HCT116 (cell line): ENCODE data around the gene SF1. TPM values are rescaled to one million over a fixed set of nuclear protein-coding genes. Genes with fewer than 3 reads are reported as not detected.

Source experiments
- ATAC-seq: fragments of 200-7000 bp; cut with Tn5 transposase; 2 replicates; pipeline ENCODE4 v1.9.1; 2020; ENCODE audit warnings: mild to moderate bottlenecking, moderate library complexity
- BruUV-seq: library from RNA; stranded (reverse); fragments of 400-500 nt; replicated peaks from 2 replicates; lab custom pipeline; 2021; lab: Mats Ljungman, UMichigan
- CTCF ChIA-PET: fragments of 300-600 bp; sonication (Branson Sonifier 250); formaldehyde crosslinking; loops from one replicate; lab custom pipeline; 2021; ENCODE audit warnings: antibody characterized with exemption; lab: Charles Lee
- POLR2A ChIA-PET: fragments of 300-600, 350-600 bp; sonication (Branson Sonifier 250); formaldehyde crosslinking; loops from one replicate; lab custom pipeline; 2021; ENCODE audit warnings: antibody characterized with exemption; lab: Charles Lee
- RAD21 ChIA-PET, 2 experiments: fragments of 300-600 bp; sonication (Branson Sonifier 250); formaldehyde crosslinking; loops; one replicate each; lab custom pipeline; 2023; ENCODE audit warnings: low total read pairs in 2 of 2; ENCODE audit not compliant: uncharacterized antibody in 2 of 2, unreplicated experiment in 2 of 2, low non-redundant PET in 1 of 2; lab: Charles Lee
- DNase-seq: peaks from one replicate; pipeline ENCODE4 v3.0.0-alpha.2; 2010; ENCODE audit warnings: low read depth, low spot score
- H2AFZ ChIP-seq: fragments of 200-600 bp; shearing (Covaris generic), sonication (generic); 2 replicates; pipeline ENCODE4 v1.6.1; 2017; ENCODE audit warnings: low read depth, mixed run types, mixed read lengths, antibody characterized with exemption, low read length; ENCODE audit not compliant: poor library complexity, severe bottlenecking
- H3K27ac ChIP-seq: 2 replicates; pipeline ENCODE4 v1.5.1; 2012; ENCODE audit warnings: low read depth, low read length
- H3K27me3 ChIP-seq: fragments of 200-600 bp; sonication (generic); 2 replicates; pipeline ENCODE4 v1.6.1; 2016; ENCODE audit warnings: mixed run types, low read length, mixed read lengths; ENCODE audit not compliant: insufficient read depth
- H3K36me3 ChIP-seq, 2 experiments: fragments of 200-500 bp in 1 of 2; fragments of 200-600 bp in 1 of 2; sonication (Bioruptor generic) in 1 of 2; sonication (generic) in 1 of 2; 2 replicates each; pipeline versions ENCODE4 v1.5.1 to v1.6.1; 2014 to 2016; ENCODE audit warnings: low read length in 2 of 2, inconsistent platforms in 1 of 2, mixed read lengths in 1 of 2, mixed run types in 1 of 2; ENCODE audit not compliant: insufficient read depth in 2 of 2, control insufficient read depth in 1 of 2
- H3K4me1 ChIP-seq, 2 experiments: fragments of 200-600 bp in 1 of 2; sonication (generic) in 1 of 2; 2 replicates each; pipeline versions ENCODE4 v1.5.1 to v1.6.1; 2012 to 2017; ENCODE audit warnings: low read length in 2 of 2, inconsistent platforms in 1 of 2, mild to moderate bottlenecking in 1 of 2, mixed read lengths in 1 of 2, mixed run types in 1 of 2, moderate library complexity in 1 of 2; ENCODE audit not compliant: insufficient read depth in 2 of 2, control insufficient read depth in 1 of 2
- H3K4me2 ChIP-seq: fragments of 200-600 bp; sonication (generic); 2 replicates; pipeline ENCODE4 v1.6.1; 2017; ENCODE audit warnings: mixed run types, low read length, mixed read lengths
- H3K4me3 ChIP-seq, 2 experiments: fragments of 200-600 bp in 1 of 2; sonication (generic) in 1 of 2; replicated peaks in 1 of 2; 2 replicates each; pipeline ENCODE4 v1.5.1; 2011 to 2016; ENCODE audit warnings: low read length in 2 of 2, control low read depth in 1 of 2, low read depth in 1 of 2, mild to moderate bottlenecking in 1 of 2, mixed read lengths in 1 of 2, mixed run types in 1 of 2
- H3K79me2 ChIP-seq: fragments of 200-600 bp; sonication (generic); 2 replicates; pipeline ENCODE4 v1.6.1; 2017; ENCODE audit warnings: mild to moderate bottlenecking, mixed run types, low read length, moderate library complexity, mixed read lengths; ENCODE audit not compliant: insufficient read depth
- H3K9ac ChIP-seq: fragments of 200-600 bp; sonication (generic); 2 replicates; pipeline ENCODE4 v1.6.1; 2016; ENCODE audit warnings: low read length, mixed read lengths
- H3K9me2 ChIP-seq: fragments of 200-600 bp; sonication (generic), shearing (Covaris generic); 2 replicates; pipeline ENCODE4 v1.6.1; 2017; ENCODE audit warnings: mixed run types, mild to moderate bottlenecking, moderate library complexity; ENCODE audit not compliant: insufficient read depth
- H3K9me3 ChIP-seq, 2 experiments: fragments of 200-500 bp in 1 of 2; fragments of 200-600 bp in 1 of 2; sonication (Bioruptor generic) in 1 of 2; sonication (generic) in 1 of 2; 2 replicates each; pipeline ENCODE4 v1.6.1; 2014 to 2017; ENCODE audit warnings: low read length in 2 of 2, mixed read lengths in 2 of 2, inconsistent platforms in 1 of 2, low read depth in 1 of 2, mild to moderate bottlenecking in 1 of 2, mixed run types in 1 of 2, moderate library complexity in 1 of 2; ENCODE audit not compliant: control insufficient read depth in 1 of 2, insufficient read depth in 1 of 2
- H4K20me1 ChIP-seq: fragments of 200-600 bp; sonication (generic), shearing (Covaris generic); 2 replicates; pipeline ENCODE4 v1.6.1; 2017; ENCODE audit warnings: mixed run types, mild to moderate bottlenecking, moderate library complexity; ENCODE audit not compliant: insufficient read depth
- CBX3 ChIP-seq: IDR thresholded peaks from 2 replicates; pipeline ENCODE4 v1.6.1; 2012; ENCODE audit warnings: low read depth
- EZH2phosphoT487 ChIP-seq: fragments of 200-600 bp; IDR thresholded peaks from 2 replicates; pipeline ENCODE4 v1.6.1; 2018; ENCODE audit warnings: antibody characterized with exemption, borderline replicate concordance
- FOSL1 ChIP-seq: IDR thresholded peaks from 2 replicates; pipeline ENCODE4 v1.6.1; 2012; ENCODE audit warnings: low read depth
- JUND ChIP-seq: IDR thresholded peaks from 2 replicates; pipeline ENCODE4 v1.6.1; 2012
- RAD21 ChIP-seq: IDR thresholded peaks from 2 replicates; pipeline ENCODE4 v1.6.1; 2012; ENCODE audit warnings: low read depth, mild to moderate bottlenecking
- SP1 ChIP-seq: IDR thresholded peaks from 2 replicates; pipeline ENCODE4 v1.6.1; 2012; ENCODE audit warnings: low read depth
- SRF ChIP-seq: IDR thresholded peaks from 2 replicates; pipeline ENCODE4 v1.6.1; 2012; ENCODE audit warnings: low read depth
- TCF7L2 ChIP-seq: IDR thresholded peaks from 2 replicates; pipeline ENCODE4 v1.7.0; 2011; ENCODE audit warnings: borderline replicate concordance, inconsistent platforms; ENCODE audit not compliant: insufficient read depth, insufficient read length; ENCODE audit errors: extremely low read depth
- intact Hi-C: fragments of 100-400 bp; cut with micrococcal nuclease; formaldehyde crosslinking; loops from 2 replicates; pipeline ENCODE4 v1.10.0; 2022
- total RNA-seq: library from RNA; stranded (reverse); gene quantifications from one replicate; pipeline ENCODE4 v1.2.1, GENCODE V29; 2021; ENCODE audit not compliant: unreplicated experiment
- TF ChIP-seq, protein P1 (sequence below): IDR thresholded peaks from 2 replicates; pipeline ENCODE4 v1.6.1; 2012; ENCODE audit warnings: low read depth
- TF ChIP-seq, protein P2 (sequence below): IDR thresholded peaks from 2 replicates; pipeline ENCODE4 v1.6.1; 2012
- TF ChIP-seq, protein P3 (sequence below), 3 experiments: fragments of 200-600 bp in 1 of 3; sonication (generic) in 1 of 3; IDR thresholded peaks in 2 of 3; conservative IDR thresholded peaks in 1 of 3; 2 replicates each; pipeline ENCODE4 v1.5.1; 2012 to 2017; ENCODE audit warnings: low read depth in 2 of 3, low read length in 2 of 3, antibody characterized with exemption in 1 of 3, borderline replicate concordance in 1 of 3, control low read depth in 1 of 3, mild to moderate bottlenecking in 1 of 3, mixed read lengths in 1 of 3, mixed run types in 1 of 3, moderate library complexity in 1 of 3; ENCODE audit not compliant: insufficient read depth in 1 of 3
- TF ChIP-seq, protein P4 (sequence below): IDR thresholded peaks from 2 replicates; pipeline ENCODE4 v1.6.1; 2011; ENCODE audit warnings: mild to moderate bottlenecking, low read length, moderate library complexity; ENCODE audit not compliant: insufficient replicate concordance; ENCODE audit errors: extremely low read depth

SF1 gene
- total RNA-seq, 1 experiment from 2014 or later, result 403 TPM

DNA sequence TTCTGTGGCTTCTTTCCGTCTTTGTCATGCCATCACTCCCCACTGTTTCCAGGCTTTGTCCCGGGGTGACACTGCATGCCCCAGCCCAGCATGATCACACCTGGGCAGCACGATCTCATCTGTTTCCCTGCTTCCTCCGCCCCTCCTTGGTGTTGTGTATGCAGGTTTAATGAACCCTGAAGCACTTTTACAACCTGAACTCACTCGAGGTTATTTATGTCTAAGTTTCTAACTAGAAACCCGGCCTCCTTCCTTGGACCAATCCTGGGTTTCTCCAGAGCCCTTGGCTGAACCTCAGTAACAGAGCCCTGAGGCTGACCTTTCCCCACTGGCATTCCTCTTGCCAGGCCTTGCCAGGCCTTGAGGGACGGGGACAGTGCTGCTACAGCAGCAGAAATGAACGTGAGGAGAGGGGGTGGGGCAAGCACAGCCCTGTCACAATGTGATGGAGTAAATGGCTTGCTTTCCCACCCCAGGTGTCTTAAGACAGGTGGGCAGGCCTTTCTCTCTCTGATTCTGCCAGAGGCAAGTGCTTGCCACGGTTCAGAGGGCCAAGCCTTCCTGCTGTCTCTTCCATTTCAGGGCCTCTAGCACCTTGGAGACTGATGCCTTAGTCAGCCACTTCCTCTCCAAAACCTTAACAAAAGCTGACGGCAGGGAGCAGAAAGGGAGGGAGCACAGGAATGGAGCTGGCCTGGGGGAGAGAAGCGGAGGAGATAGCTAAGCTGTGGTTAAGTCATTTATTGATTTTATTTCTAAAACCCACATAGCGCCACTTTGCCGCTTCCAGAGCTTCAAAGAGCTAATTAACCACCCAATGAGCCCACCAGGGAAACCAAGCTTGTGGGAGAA, 15.4 kb downstream of the SF1 start:
- H3K36me3 ChIP-seq, result peaks cover 39 to 47% of the 10 kb centered on the region in 2 experiments

More for the DNA sequence above, 15.4 kb downstream of the SF1 start:
- H3K4me3 ChIP-seq, result no peak overlapping the region
- peaks cover 20% of the 10 kb centered on the region; the same call in 1 of the 2 replicates for H4K20me1 ChIP-seq
- BruUV-seq, result no TSS peak
- H3K9me2 ChIP-seq, result no peaks in the 10 kb centered on the region
- peak overlapping the region; percentile 36; the same call in 1 of the 2 replicates for H3K27ac ChIP-seq
- H2AFZ ChIP-seq, result no peak overlapping the region
- H3K9ac ChIP-seq, result no peak overlapping the region
- no peak for ATAC-seq
- RAD21 ChIA-PET, result interaction anchor here in 1 of 2 experiments (0.6 kb wide), 1 partner anchor 20 kb away, joined by 3 read pairs; no protein-coding TSS in a partner anchor
- POLR2A ChIA-PET, result interaction anchor here (0.9 to 1.6 kb wide), 2 partner anchors 16 kb away, joined by 5 read pairs; partner anchors contain the start of gene SF1
- peaks cover 31% of the 10 kb centered on the region for H3K79me2 ChIP-seq
- CTCF ChIA-PET, result no interaction called here
- no peak for DNase-seq
- TF ChIP-seq, protein P1, sequence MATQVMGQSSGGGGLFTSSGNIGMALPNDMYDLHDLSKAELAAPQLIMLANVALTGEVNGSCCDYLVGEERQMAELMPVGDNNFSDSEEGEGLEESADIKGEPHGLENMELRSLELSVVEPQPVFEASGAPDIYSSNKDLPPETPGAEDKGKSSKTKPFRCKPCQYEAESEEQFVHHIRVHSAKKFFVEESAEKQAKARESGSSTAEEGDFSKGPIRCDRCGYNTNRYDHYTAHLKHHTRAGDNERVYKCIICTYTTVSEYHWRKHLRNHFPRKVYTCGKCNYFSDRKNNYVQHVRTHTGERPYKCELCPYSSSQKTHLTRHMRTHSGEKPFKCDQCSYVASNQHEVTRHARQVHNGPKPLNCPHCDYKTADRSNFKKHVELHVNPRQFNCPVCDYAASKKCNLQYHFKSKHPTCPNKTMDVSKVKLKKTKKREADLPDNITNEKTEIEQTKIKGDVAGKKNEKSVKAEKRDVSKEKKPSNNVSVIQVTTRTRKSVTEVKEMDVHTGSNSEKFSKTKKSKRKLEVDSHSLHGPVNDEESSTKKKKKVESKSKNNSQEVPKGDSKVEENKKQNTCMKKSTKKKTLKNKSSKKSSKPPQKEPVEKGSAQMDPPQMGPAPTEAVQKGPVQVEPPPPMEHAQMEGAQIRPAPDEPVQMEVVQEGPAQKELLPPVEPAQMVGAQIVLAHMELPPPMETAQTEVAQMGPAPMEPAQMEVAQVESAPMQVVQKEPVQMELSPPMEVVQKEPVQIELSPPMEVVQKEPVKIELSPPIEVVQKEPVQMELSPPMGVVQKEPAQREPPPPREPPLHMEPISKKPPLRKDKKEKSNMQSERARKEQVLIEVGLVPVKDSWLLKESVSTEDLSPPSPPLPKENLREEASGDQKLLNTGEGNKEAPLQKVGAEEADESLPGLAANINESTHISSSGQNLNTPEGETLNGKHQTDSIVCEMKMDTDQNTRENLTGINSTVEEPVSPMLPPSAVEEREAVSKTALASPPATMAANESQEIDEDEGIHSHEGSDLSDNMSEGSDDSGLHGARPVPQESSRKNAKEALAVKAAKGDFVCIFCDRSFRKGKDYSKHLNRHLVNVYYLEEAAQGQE, result no peak
- TF ChIP-seq SRF, result no peak
- TF ChIP-seq, protein P2, sequence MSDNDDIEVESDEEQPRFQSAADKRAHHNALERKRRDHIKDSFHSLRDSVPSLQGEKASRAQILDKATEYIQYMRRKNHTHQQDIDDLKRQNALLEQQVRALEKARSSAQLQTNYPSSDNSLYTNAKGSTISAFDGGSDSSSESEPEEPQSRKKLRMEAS, result no peak
- TF ChIP-seq, protein P3, sequence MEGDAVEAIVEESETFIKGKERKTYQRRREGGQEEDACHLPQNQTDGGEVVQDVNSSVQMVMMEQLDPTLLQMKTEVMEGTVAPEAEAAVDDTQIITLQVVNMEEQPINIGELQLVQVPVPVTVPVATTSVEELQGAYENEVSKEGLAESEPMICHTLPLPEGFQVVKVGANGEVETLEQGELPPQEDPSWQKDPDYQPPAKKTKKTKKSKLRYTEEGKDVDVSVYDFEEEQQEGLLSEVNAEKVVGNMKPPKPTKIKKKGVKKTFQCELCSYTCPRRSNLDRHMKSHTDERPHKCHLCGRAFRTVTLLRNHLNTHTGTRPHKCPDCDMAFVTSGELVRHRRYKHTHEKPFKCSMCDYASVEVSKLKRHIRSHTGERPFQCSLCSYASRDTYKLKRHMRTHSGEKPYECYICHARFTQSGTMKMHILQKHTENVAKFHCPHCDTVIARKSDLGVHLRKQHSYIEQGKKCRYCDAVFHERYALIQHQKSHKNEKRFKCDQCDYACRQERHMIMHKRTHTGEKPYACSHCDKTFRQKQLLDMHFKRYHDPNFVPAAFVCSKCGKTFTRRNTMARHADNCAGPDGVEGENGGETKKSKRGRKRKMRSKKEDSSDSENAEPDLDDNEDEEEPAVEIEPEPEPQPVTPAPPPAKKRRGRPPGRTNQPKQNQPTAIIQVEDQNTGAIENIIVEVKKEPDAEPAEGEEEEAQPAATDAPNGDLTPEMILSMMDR (IDR thresholded peaks at IDR 0.05 in 2 of 3, conservative IDR thresholded peaks at IDR 0.05 in 1 of 3; ENCODE audit: borderline replicate concordance in 1 of 3, insufficient read depth in 1 of 3, low read depth in 2 of 3, low read length in 2 of 3), result no peak
- TF ChIP-seq, protein P4, sequence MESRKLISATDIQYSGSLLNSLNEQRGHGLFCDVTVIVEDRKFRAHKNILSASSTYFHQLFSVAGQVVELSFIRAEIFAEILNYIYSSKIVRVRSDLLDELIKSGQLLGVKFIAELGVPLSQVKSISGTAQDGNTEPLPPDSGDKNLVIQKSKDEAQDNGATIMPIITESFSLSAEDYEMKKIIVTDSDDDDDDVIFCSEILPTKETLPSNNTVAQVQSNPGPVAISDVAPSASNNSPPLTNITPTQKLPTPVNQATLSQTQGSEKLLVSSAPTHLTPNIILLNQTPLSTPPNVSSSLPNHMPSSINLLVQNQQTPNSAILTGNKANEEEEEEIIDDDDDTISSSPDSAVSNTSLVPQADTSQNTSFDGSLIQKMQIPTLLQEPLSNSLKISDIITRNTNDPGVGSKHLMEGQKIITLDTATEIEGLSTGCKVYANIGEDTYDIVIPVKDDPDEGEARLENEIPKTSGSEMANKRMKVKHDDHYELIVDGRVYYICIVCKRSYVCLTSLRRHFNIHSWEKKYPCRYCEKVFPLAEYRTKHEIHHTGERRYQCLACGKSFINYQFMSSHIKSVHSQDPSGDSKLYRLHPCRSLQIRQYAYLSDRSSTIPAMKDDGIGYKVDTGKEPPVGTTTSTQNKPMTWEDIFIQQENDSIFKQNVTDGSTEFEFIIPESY, result no peak
- TF ChIP-seq SP1, result no peak
- no peak for TF ChIP-seq RAD21
- no peak for TF ChIP-seq JUND
- no peak for TF ChIP-seq EZH2phosphoT487
- no peak for TF ChIP-seq TCF7L2
- TF ChIP-seq FOSL1, result no peak
- no peak for TF ChIP-seq CBX3
- no peaks in the 10 kb centered on the region for H3K9me3 ChIP-seq
- no peak overlapping the region for H3K4me2 ChIP-seq
- peaks cover 0 to 5% of the 10 kb centered on the region in 2 experiments; a peak in 1 of 4 replicates for H3K4me1 ChIP-seq
- intact Hi-C loops, result no loop called here
- no peaks in the 10 kb centered on the region for H3K27me3 ChIP-seq
